ENCODE measurements around the gene PCDHA5.

- TF ChIP-seq CTCF (IDR thresholded peaks at IDR 0.05) (no peak), POLR2A (IDR thresholded peaks at IDR 0.05) (no peak)
These were observed 12.5 kb upstream of the PCDHA5 start for GRCh38 chr5:140808889-140809291.
